Measurements from ENCODE around the gene CDK18. TPM values are rescaled to one million over a fixed set of nuclear protein-coding genes. Genes with fewer than 3 reads are reported as not detected.

The CDK18 gene
- polyA plus RNA-seq, 1 donor from 2014 or later = not detected

DNA sequence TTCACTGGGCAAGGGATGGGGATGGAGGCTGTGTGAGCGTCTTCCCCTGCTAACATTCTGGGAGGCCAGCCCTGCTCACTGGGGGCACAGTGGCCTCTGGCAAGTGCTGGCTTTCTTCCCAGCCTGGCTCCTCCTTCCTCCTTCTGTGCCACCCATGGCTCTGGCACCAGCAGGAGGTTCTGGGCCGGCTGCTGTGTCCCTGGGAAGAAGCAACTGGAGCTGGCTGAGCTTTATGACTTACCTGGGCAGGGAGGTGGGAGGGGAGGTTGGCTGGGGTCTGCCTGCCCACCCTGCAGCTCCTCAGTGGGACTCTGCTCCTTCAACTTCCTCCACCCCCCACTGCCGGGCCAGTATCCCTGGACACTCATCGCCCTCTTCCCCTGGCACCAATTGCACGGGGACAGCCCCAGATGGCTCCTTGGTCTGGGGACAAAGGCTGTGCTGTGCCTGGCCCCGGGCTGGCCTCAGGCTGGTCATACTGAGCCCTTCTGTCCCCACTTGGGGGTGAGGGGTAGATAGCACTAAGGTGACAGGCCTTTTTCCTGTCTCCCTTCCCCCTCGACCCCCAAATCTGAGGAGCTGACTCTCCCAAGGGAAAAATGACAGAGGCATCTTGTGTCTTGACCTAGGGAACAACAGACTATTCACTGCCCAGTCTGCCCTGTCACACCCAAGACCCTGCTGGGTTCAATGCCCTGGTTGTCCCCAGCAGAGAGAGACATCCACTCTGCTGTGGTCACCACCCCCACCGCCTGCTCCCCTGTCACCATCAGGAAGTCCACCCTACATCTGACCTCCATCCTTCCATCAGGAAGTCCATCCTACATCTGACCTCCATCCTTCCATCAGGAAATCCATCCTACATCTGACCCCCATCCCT, 14.4 kb downstream of the CDK18 start:
- no peak overlapping the region for H3K9ac ChIP-seq (ENCODE audit: low read length)
- no peaks in the 10 kb centered on the region for H3K36me3 ChIP-seq (ENCODE audit: insufficient read depth, low read length)
- no peak overlapping the region for H3K27ac ChIP-seq (ENCODE audit: low read length)
- H3K9me3 ChIP-seq (ENCODE audit: low read length) = no peaks in the 10 kb centered on the region
- no peak overlapping the region for H3K4me3 ChIP-seq (ENCODE audit: low read length)
- H3F3A ChIP-seq (ENCODE audit: insufficient read depth, low read length, poor library complexity, severe bottlenecking) = no peaks in the 10 kb centered on the region
- H4K20me1 ChIP-seq (ENCODE audit: insufficient read depth) = no peaks in the 10 kb centered on the region
- H3K27me3 ChIP-seq (ENCODE audit: insufficient read depth, low read depth, low read length) = no peaks in the 10 kb centered on the region
- H2AFZ ChIP-seq (ENCODE audit: low read depth, low read length) = no peak overlapping the region
- H3K4me2 ChIP-seq (ENCODE audit: low read length) = no peak overlapping the region
- no peaks in the 10 kb centered on the region for H3K79me2 ChIP-seq (replicated peaks; ENCODE audit: insufficient read depth, low read length)
- TF ChIP-seq EP300 (conservative IDR thresholded peaks at IDR 0.05; ENCODE audit: poor library complexity, severe bottlenecking) (no peak), RAD21 (conservative IDR thresholded peaks at IDR 0.05) (no peak), SMC3 (conservative IDR thresholded peaks at IDR 0.05; ENCODE audit: poor library complexity) (no peak), EZH2 (IDR thresholded peaks at IDR 0.05; ENCODE audit: borderline replicate concordance, insufficient read depth, low read length, poor library complexity, severe bottlenecking) (no peak), MXI1 (conservative IDR thresholded peaks at IDR 0.05; ENCODE audit: poor library complexity, severe bottlenecking) (no peak), TAF1 (IDR thresholded peaks at IDR 0.05; ENCODE audit: low read depth) (no peak), POLR2AphosphoS5 (IDR thresholded peaks at IDR 0.05) (no peak)
- TF ChIP-seq, protein P1, sequence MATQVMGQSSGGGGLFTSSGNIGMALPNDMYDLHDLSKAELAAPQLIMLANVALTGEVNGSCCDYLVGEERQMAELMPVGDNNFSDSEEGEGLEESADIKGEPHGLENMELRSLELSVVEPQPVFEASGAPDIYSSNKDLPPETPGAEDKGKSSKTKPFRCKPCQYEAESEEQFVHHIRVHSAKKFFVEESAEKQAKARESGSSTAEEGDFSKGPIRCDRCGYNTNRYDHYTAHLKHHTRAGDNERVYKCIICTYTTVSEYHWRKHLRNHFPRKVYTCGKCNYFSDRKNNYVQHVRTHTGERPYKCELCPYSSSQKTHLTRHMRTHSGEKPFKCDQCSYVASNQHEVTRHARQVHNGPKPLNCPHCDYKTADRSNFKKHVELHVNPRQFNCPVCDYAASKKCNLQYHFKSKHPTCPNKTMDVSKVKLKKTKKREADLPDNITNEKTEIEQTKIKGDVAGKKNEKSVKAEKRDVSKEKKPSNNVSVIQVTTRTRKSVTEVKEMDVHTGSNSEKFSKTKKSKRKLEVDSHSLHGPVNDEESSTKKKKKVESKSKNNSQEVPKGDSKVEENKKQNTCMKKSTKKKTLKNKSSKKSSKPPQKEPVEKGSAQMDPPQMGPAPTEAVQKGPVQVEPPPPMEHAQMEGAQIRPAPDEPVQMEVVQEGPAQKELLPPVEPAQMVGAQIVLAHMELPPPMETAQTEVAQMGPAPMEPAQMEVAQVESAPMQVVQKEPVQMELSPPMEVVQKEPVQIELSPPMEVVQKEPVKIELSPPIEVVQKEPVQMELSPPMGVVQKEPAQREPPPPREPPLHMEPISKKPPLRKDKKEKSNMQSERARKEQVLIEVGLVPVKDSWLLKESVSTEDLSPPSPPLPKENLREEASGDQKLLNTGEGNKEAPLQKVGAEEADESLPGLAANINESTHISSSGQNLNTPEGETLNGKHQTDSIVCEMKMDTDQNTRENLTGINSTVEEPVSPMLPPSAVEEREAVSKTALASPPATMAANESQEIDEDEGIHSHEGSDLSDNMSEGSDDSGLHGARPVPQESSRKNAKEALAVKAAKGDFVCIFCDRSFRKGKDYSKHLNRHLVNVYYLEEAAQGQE (IDR thresholded peaks at IDR 0.05; ENCODE audit: borderline replicate concordance) = no peak
- TF ChIP-seq, protein P2, sequence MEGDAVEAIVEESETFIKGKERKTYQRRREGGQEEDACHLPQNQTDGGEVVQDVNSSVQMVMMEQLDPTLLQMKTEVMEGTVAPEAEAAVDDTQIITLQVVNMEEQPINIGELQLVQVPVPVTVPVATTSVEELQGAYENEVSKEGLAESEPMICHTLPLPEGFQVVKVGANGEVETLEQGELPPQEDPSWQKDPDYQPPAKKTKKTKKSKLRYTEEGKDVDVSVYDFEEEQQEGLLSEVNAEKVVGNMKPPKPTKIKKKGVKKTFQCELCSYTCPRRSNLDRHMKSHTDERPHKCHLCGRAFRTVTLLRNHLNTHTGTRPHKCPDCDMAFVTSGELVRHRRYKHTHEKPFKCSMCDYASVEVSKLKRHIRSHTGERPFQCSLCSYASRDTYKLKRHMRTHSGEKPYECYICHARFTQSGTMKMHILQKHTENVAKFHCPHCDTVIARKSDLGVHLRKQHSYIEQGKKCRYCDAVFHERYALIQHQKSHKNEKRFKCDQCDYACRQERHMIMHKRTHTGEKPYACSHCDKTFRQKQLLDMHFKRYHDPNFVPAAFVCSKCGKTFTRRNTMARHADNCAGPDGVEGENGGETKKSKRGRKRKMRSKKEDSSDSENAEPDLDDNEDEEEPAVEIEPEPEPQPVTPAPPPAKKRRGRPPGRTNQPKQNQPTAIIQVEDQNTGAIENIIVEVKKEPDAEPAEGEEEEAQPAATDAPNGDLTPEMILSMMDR (IDR thresholded peaks at IDR 0.05; ENCODE audit: poor library complexity, severe bottlenecking) = no peak
- no peaks in the 10 kb centered on the region for H3K9me2 ChIP-seq (ENCODE audit: insufficient read depth, low read length)

DNA sequence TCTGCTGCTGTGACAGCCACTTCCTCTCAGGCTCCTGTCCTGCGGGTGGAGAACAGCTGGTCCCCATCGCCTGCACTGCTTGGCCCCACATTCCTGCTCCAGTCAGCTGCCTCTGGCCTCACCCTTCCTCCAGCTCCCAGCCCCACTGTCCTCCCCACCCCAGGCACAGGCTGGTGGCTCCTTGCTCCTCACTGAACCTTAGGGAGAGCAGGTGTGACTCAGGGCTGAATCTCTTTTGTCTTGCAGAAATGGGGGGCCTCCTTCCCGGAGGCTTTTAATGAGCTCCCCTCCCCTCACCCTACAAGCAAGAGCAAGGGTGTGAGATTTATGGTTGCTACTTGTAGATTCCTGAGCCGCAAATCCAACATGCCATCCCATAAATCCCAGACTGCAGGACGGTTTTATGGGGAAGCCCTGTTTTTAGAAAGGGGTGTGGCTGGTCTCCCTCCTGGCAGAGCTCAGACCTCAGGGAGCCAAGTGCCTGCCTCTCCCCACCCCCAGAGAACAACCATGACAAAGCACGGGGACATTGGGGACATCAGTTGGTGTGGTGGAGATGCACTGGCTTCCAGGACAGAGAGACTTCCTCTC, 15.2 kb downstream of the CDK18 start:
- Histone ChIP-seq H3K27ac (ENCODE audit: low read length) (no peak overlapping the region), H3K4me3 (ENCODE audit: low read length) (no peak overlapping the region), H2AFZ (ENCODE audit: low read depth, low read length) (no peak overlapping the region), H3K27me3 (ENCODE audit: insufficient read depth, low read depth, low read length) (no peaks in the 10 kb centered on the region), H3F3A (ENCODE audit: insufficient read depth, low read length, poor library complexity, severe bottlenecking) (no peaks in the 10 kb centered on the region), H3K9ac (ENCODE audit: low read length) (no peak overlapping the region), H3K36me3 (ENCODE audit: insufficient read depth, low read length) (no peaks in the 10 kb centered on the region), H3K9me2 (ENCODE audit: insufficient read depth, low read length) (no peaks in the 10 kb centered on the region), H3K4me2 (ENCODE audit: low read length) (no peak overlapping the region), H3K9me3 (ENCODE audit: low read length) (no peaks in the 10 kb centered on the region), H3K79me2 (replicated peaks; ENCODE audit: insufficient read depth, low read length) (no peaks in the 10 kb centered on the region), H4K20me1 (ENCODE audit: insufficient read depth) (no peaks in the 10 kb centered on the region)
- TF ChIP-seq MXI1 (conservative IDR thresholded peaks at IDR 0.05; ENCODE audit: poor library complexity, severe bottlenecking) (no peak), EZH2 (IDR thresholded peaks at IDR 0.05; ENCODE audit: borderline replicate concordance, insufficient read depth, low read length, poor library complexity, severe bottlenecking) (no peak), SMC3 (conservative IDR thresholded peaks at IDR 0.05; ENCODE audit: poor library complexity) (no peak), RAD21 (conservative IDR thresholded peaks at IDR 0.05) (no peak), TAF1 (IDR thresholded peaks at IDR 0.05; ENCODE audit: low read depth) (no peak), EP300 (conservative IDR thresholded peaks at IDR 0.05; ENCODE audit: poor library complexity, severe bottlenecking) (no peak), POLR2AphosphoS5 (IDR thresholded peaks at IDR 0.05) (no peak)
- TF ChIP-seq, protein P2 (IDR thresholded peaks at IDR 0.05; ENCODE audit: poor library complexity, severe bottlenecking) = no peak
- TF ChIP-seq, protein P1 (IDR thresholded peaks at IDR 0.05; ENCODE audit: borderline replicate concordance) = no peak

All from neural cell (in vitro differentiated cells).